HEK293T (cell line): ENCODE data around the gene PLCB1.

Experiments
- CTCF ChIA-PET: fragments of 350-600 bp; formaldehyde crosslinking; extraction: SDS; loops from one replicate; lab custom pipeline; 2021; ENCODE audit warnings: antibody characterized with exemption, inconsistent platforms; lab: Yijun Ruan, JAX
- POLR2A ChIA-PET: fragments of 350-600 bp; formaldehyde crosslinking; extraction: SDS; loops from one replicate; lab custom pipeline; 2020; ENCODE audit warnings: antibody characterized with exemption, inconsistent platforms; lab: Yijun Ruan, JAX
- DNase-seq: peaks from one replicate; pipeline ENCODE4 v3.0.0; 2012; ENCODE audit warnings: mixed read lengths; ENCODE audit errors: extremely low spot score
- ARNT ChIP-seq: fragments of 450-650 bp; IDR thresholded peaks from 2 replicates; pipeline ENCODE4 v1.6.1; 2017; ENCODE audit warnings: mild to moderate bottlenecking
- BHLHE40 ChIP-seq: fragments of 450-650 bp; IDR thresholded peaks from 2 replicates; pipeline ENCODE4 v1.6.1; 2016; ENCODE audit warnings: mild to moderate bottlenecking, moderate library complexity, borderline replicate concordance
- CTBP1 ChIP-seq: fragments of 450-650 bp; IDR thresholded peaks from 2 replicates; pipeline ENCODE4 v1.6.1; 2016; ENCODE audit warnings: borderline replicate concordance
- ELF4 ChIP-seq: fragments of 450-650 bp; IDR thresholded peaks from 2 replicates; pipeline ENCODE4 v1.6.1; 2017; ENCODE audit warnings: antibody characterized with exemption
- FOXA1 ChIP-seq: fragments of 450-650 bp; IDR thresholded peaks from 2 replicates; pipeline ENCODE4 v1.6.1; 2016; ENCODE audit warnings: mild to moderate bottlenecking
- FOXK2 ChIP-seq: fragments of 450-650 bp; IDR thresholded peaks from 2 replicates; pipeline ENCODE4 v1.6.1; 2016; ENCODE audit warnings: mild to moderate bottlenecking
- FOXM1 ChIP-seq: fragments of 450-650 bp; IDR thresholded peaks from 2 replicates; pipeline ENCODE4 v1.6.1; 2017; ENCODE audit warnings: mild to moderate bottlenecking, borderline replicate concordance
- HDGF ChIP-seq: fragments of 450-650 bp; IDR thresholded peaks from 2 replicates; pipeline ENCODE4 v1.6.1; 2017; ENCODE audit warnings: antibody characterized with exemption, borderline replicate concordance
- L3MBTL2 ChIP-seq: fragments of 450-650 bp; conservative IDR thresholded peaks from 2 replicates; pipeline ENCODE4 v1.6.1; 2016; ENCODE audit warnings: mild to moderate bottlenecking
- LEF1 ChIP-seq: fragments of 450-650 bp; IDR thresholded peaks from 2 replicates; pipeline ENCODE4 v1.6.1; 2017; ENCODE audit warnings: mild to moderate bottlenecking, borderline replicate concordance
- NFRKB ChIP-seq: fragments of 450-650 bp; IDR thresholded peaks from 2 replicates; pipeline ENCODE4 v1.6.1; 2016; ENCODE audit warnings: mild to moderate bottlenecking, moderate library complexity
- PKNOX1 ChIP-seq: fragments of 450-650 bp; IDR thresholded peaks from 2 replicates; pipeline ENCODE4 v1.6.1; 2016
- SP1 ChIP-seq: fragments of 450-650 bp; IDR thresholded peaks from 2 replicates; pipeline ENCODE4 v1.6.1; 2017
- SUZ12 ChIP-seq: fragments of 450-650 bp; IDR thresholded peaks from 2 replicates; pipeline ENCODE4 v1.6.1; 2016; ENCODE audit warnings: mild to moderate bottlenecking
- TARDBP ChIP-seq: fragments of 450-650 bp; IDR thresholded peaks from 2 replicates; pipeline ENCODE4 v1.6.1; 2016
- ZNF384 ChIP-seq: fragments of 450-650 bp; IDR thresholded peaks from 2 replicates; pipeline ENCODE4 v1.6.1; 2016

Gene PLCB1

DNA sequence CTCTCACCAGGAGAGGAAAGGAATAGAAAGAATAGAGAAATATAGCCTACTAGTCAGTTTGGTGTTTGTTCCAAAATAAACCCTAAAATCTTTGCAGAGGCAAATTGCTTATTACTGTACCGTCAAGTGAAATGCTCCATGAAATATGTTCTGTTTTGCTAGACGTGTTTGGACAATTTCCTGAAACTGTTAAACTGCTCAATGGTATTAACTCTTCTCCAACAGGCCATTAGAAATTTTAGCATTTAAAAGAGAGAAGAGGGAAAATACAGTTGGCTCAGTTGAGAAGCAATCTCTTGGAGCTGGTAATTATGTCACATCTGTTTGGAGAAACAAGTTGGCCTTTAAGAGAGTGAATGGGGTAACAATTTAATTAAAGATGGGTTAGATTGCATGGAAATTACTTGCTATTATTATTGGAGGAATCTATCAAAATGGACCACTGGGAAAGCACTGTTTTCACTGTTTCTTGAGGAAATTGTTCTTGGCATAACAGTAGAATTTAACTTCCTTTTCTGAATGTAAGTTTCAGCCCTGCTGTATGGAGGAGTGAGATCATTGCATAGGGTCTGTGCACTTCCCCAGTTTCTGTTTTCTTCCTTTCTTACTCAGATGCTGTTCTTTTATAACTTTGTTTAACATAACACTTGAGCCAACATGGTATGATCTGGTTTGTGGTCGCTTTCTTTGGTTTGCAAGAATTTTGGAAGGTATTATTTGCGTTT, 373.6 kb downstream of the PLCB1 start:
- POLR2A ChIA-PET, result no interaction called here
- CTCF ChIA-PET, result no interaction called here

DNA sequence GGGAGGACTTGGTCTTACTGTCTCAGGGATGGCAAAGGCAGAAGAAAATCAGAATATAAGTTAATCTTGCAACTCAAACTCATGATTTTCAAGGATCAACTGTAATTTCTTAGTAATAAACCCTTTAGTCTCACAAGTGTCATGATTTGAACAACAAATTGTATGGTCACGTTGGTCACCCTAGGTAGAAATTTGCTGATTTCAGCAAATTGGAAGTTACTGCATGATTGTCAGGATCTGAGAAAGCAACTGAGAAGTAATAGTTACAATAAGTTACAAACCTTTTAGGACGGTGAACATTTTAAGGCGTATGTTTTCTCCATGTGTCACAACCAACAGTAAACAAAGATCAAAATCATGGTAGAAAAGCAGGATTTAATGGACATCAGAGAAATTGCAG, 375.2 kb downstream of the PLCB1 start:
- POLR2A ChIA-PET, result no interaction called here
- DNase-seq, result no peak
- TF ChIP-seq BHLHE40 (no peak), ARNT (no peak), L3MBTL2 (no peak), TARDBP (no peak), CTBP1 (no peak), ELF4 (no peak), FOXK2 (no peak), HDGF (no peak), ZNF384 (no peak)
- CTCF ChIA-PET, result no interaction called here

More for the DNA sequence above, 373.6 kb downstream of the PLCB1 start:
- DNase-seq, result no peak
- TF ChIP-seq ARNT (no peak), BHLHE40 (no peak), HDGF (no peak), ELF4 (no peak), SP1 (no peak), FOXA1 (no peak), SUZ12 (no peak), NFRKB (no peak)

DNA sequence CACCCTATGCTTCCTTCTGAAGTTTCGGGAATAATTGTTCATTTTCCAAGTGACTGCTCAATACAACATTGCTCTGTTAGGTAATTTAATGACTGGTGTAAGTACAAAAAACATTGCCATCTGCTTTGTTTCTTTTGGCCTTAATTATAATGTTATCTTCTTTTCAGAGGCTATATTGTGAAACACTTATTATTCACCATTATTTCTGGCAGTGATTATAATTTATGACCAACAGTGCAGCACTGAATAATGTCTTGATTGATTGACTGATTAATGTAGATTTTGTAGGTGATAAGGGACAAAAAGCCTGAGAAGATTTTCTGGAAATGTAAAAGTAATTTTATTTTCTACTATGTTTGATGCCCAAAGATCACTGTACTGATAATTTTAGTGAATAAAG, 377.7 kb downstream of the PLCB1 start:
- ChIA-PET POLR2A (no interaction called here), CTCF (interaction anchor here (0.6 kb wide), 1 partner anchor 460 kb away, joined by 6 read pairs; no protein-coding TSS in a partner anchor)
- DNase-seq, result no peak
- peak; percentile 45 for TF ChIP-seq PKNOX1
- TF ChIP-seq SP1, result no peak

DNA sequence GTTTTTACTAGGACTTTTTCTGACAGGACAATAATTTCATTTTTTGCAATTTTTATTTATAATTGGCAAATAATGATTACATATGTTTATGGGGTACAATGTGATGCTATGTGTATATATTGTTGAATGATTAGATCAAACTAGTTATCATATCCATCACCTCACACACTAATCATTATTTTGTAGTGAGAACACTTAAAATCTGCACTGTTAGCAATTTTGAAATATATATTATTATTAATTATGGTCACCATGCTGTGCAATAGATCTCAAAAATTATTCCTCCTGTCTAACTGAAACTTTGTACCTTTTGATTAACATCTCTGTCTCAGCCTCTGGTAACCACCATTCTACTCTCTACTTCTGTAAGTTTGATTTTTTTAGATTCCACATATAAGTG, 378.7 kb downstream of the PLCB1 start:
- CTCF ChIA-PET, result no interaction called here
- POLR2A ChIA-PET, result no interaction called here
- no peak for TF ChIP-seq SP1
- no peak for TF ChIP-seq ARNT
- no peak for TF ChIP-seq LEF1
- TF ChIP-seq PKNOX1, result no peak
- TF ChIP-seq FOXM1, result no peak
- TF ChIP-seq CTBP1, result no peak
- no peak for TF ChIP-seq ZNF384
- no peak for TF ChIP-seq BHLHE40
- no peak for TF ChIP-seq FOXK2
- TF ChIP-seq TARDBP, result no peak
- no peak for TF ChIP-seq L3MBTL2
- no peak for TF ChIP-seq FOXA1
- no peak for TF ChIP-seq SUZ12
- TF ChIP-seq HDGF, result no peak
- TF ChIP-seq ELF4, result no peak
- TF ChIP-seq NFRKB, result no peak
- DNase-seq, result no peak

GRCh38 chr20:8512003-8512402, 379.9 kb downstream of the PLCB1 start:
- ChIA-PET CTCF (no interaction called here), POLR2A (no interaction called here)
- no peak for DNase-seq
- no peak for TF ChIP-seq FOXM1
- TF ChIP-seq ARNT, result no peak
- no peak for TF ChIP-seq HDGF
- no peak for TF ChIP-seq PKNOX1
- no peak for TF ChIP-seq ELF4
- TF ChIP-seq L3MBTL2, result no peak
- no peak for TF ChIP-seq BHLHE40
- TF ChIP-seq CTBP1, result no peak
- TF ChIP-seq ZNF384, result no peak
- no peak for TF ChIP-seq FOXA1
- no peak for TF ChIP-seq LEF1
- no peak for TF ChIP-seq SP1
- TF ChIP-seq SUZ12, result no peak

DNA sequence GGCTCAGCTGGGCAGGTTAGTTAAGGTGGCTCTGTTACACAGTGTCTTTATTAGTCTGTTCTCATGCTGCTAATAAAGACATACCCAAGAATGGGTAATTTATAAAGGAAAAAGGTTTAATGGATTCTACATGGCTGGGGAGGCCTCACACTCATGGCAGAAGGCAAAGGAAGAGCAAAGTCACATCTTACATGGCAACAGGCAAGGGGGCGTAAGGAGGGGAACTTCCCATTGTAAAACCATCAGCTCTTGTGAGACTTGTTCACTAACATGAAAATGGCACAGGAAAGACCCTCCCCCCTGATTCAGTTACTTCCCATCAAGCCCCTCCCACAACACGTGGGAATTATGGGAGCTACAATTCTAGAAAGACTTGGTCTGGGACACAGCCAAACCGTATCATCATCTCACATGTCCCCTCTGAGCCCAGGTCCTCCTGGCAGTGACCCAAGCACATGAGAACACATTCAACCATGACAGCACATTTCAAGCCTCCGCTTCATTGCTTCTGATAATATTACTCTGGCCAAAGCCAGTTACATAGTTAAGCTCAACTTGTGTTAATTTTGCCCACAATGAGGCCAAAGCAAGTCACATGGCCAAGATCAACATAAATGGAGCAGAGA, 383.9 kb downstream of the PLCB1 start:
- no peak for DNase-seq
- ChIA-PET CTCF (no interaction called here), POLR2A (no interaction called here)
- TF ChIP-seq FOXK2 (no peak), FOXM1 (no peak), NFRKB (no peak), PKNOX1 (no peak), SUZ12 (no peak), L3MBTL2 (no peak), FOXA1 (no peak), LEF1 (no peak)
